H9 (cell line): ENCODE measurements around the gene MAP2. TPM values are rescaled to one million over a fixed set of nuclear protein-coding genes. Genes with fewer than 3 reads are reported as not detected.

Source experiments
- DNase-seq: peaks from one replicate; pipeline ENCODE4 v3.0.0-alpha.2; 2017
- H2AFZ ChIP-seq: one replicate; pipeline ENCODE4 v1.6.1; 2013; ENCODE audit warnings: mild to moderate bottlenecking, low read length, control low read depth, moderate library complexity
- H2AK5ac ChIP-seq: 2 replicates; pipeline ENCODE4 v1.6.1; 2013; ENCODE audit warnings: low read length, control low read depth, mixed read lengths; ENCODE audit not compliant: insufficient read length
- H2BK120ac ChIP-seq: one replicate; pipeline ENCODE4 v1.6.1; 2013; ENCODE audit warnings: low read depth, mild to moderate bottlenecking, low read length, control low read depth, inconsistent platforms; ENCODE audit not compliant: poor library complexity, severe bottlenecking
- H2BK12ac ChIP-seq: 2 replicates; pipeline ENCODE4 v1.6.1; 2013; ENCODE audit warnings: low read length, control low read depth, mixed read lengths, low read depth; ENCODE audit not compliant: insufficient read length
- H2BK15ac ChIP-seq: 2 replicates; pipeline ENCODE4 v1.6.1; 2013; ENCODE audit warnings: low read depth, low read length, control low read depth
- H2BK20ac ChIP-seq: one replicate; pipeline ENCODE4 v1.6.1; 2013; ENCODE audit warnings: low read depth, mild to moderate bottlenecking, low read length, control low read depth, inconsistent platforms; ENCODE audit not compliant: poor library complexity, severe bottlenecking
- H2BK5ac ChIP-seq: 2 replicates; pipeline ENCODE4 v1.6.1; 2013; ENCODE audit warnings: low read length, control low read depth, mixed read lengths; ENCODE audit not compliant: insufficient read length
- H3K14ac ChIP-seq: 2 replicates; pipeline ENCODE4 v1.6.1; 2013; ENCODE audit warnings: low read length, control low read depth; ENCODE audit not compliant: insufficient read depth
- H3K18ac ChIP-seq: 2 replicates; pipeline ENCODE4 v1.6.1; 2013; ENCODE audit warnings: low read depth, mild to moderate bottlenecking, mixed read lengths, low read length, control low read depth; ENCODE audit not compliant: insufficient read length
- H3K23ac ChIP-seq: 2 replicates; pipeline ENCODE4 v1.6.1; 2013; ENCODE audit warnings: low read length, control low read depth, mixed read lengths, low read depth; ENCODE audit not compliant: insufficient read length
- H3K23me2 ChIP-seq: 2 replicates; pipeline ENCODE4 v1.6.1; 2013; ENCODE audit warnings: low read depth, mild to moderate bottlenecking, mixed read lengths, low read length, control low read depth; ENCODE audit not compliant: insufficient read length, poor library complexity, severe bottlenecking
- H3K27ac ChIP-seq: 2 replicates; pipeline ENCODE4 v1.5.1; 2013; ENCODE audit warnings: low read length, control low read depth, mixed read lengths, low read depth; ENCODE audit not compliant: insufficient read length
- H3K27me3 ChIP-seq: 2 replicates; pipeline ENCODE4 v1.6.1; 2013; ENCODE audit warnings: low read length, control low read depth, inconsistent platforms; ENCODE audit not compliant: insufficient read depth
- H3K4ac ChIP-seq: 2 replicates; pipeline ENCODE4 v1.6.1; 2013; ENCODE audit warnings: low read depth, mild to moderate bottlenecking, control low read depth, inconsistent platforms, low read length, moderate library complexity
- H3K4me1 ChIP-seq: 2 replicates; pipeline ENCODE4 v1.6.1; 2013; ENCODE audit warnings: low read length, control low read depth, inconsistent platforms; ENCODE audit not compliant: insufficient read depth
- H3K4me2 ChIP-seq: 2 replicates; pipeline ENCODE4 v1.6.1; 2013; ENCODE audit warnings: low read length, control low read depth, mixed read lengths; ENCODE audit not compliant: insufficient read length, insufficient read depth
- H3K56ac ChIP-seq: 2 replicates; pipeline ENCODE4 v1.6.1; 2013; ENCODE audit warnings: low read depth, mild to moderate bottlenecking, mixed read lengths, low read length, control low read depth; ENCODE audit not compliant: insufficient read length
- H3K79me1 ChIP-seq: 2 replicates; pipeline ENCODE4 v1.6.1; 2013; ENCODE audit warnings: low read depth, mild to moderate bottlenecking, moderate library complexity, low read length, control low read depth, inconsistent platforms; ENCODE audit not compliant: insufficient read depth, poor library complexity, severe bottlenecking
- H3K79me2 ChIP-seq: 2 replicates; pipeline ENCODE4 v1.6.1; 2013; ENCODE audit warnings: low read length, control low read depth, inconsistent platforms; ENCODE audit not compliant: insufficient read depth
- H3K9ac ChIP-seq: 2 replicates; pipeline ENCODE4 v1.6.1; 2013; ENCODE audit warnings: low read length, control low read depth, mixed read lengths; ENCODE audit not compliant: insufficient read length; ENCODE audit errors: extremely low read depth
- H3K9me3 ChIP-seq: one replicate; pipeline ENCODE4 v1.6.1; 2013; ENCODE audit warnings: low read depth, low read length, inconsistent platforms; ENCODE audit not compliant: control insufficient read depth
- H3T11ph ChIP-seq: one replicate; pipeline ENCODE4 v1.6.1; 2013; ENCODE audit warnings: mild to moderate bottlenecking, low read length, control low read depth, inconsistent platforms
- H4K20me1 ChIP-seq: one replicate; pipeline ENCODE4 v1.6.1; 2013; ENCODE audit not compliant: control insufficient read depth, insufficient read length, insufficient read depth
- H4K5ac ChIP-seq: 2 replicates; pipeline ENCODE4 v1.6.1; 2013; ENCODE audit warnings: low read depth, mild to moderate bottlenecking, mixed read lengths, low read length, control low read depth; ENCODE audit not compliant: insufficient read length
- H4K8ac ChIP-seq: replicated peaks from 2 replicates; pipeline ENCODE4 v1.6.1; 2013; ENCODE audit warnings: low read length, control low read depth, mixed read lengths, low read depth; ENCODE audit not compliant: insufficient read length
- H4K91ac ChIP-seq: 2 replicates; pipeline ENCODE4 v1.6.1; 2013; ENCODE audit warnings: low read depth, mild to moderate bottlenecking, moderate library complexity, mixed read lengths, low read length, control low read depth; ENCODE audit not compliant: insufficient read length
- H3K27ac Mint-ChIP-seq, 3 experiments: 2 replicates in 2 of 3; 3 replicates in 1 of 3; pipeline ENCODE4 v1.8.0; 2020 to 2021; ENCODE audit warnings: mixed read lengths in 3 of 3, mild to moderate bottlenecking in 1 of 3, moderate library complexity in 1 of 3
- H3K27me3 Mint-ChIP-seq: 2 replicates; pipeline ENCODE4 v1.8.0; 2021; ENCODE audit warnings: low read depth, mild to moderate bottlenecking, moderate library complexity, mixed read lengths
- H3K36me3 Mint-ChIP-seq, 3 experiments: 2 replicates in 2 of 3; 3 replicates in 1 of 3; pipeline ENCODE4 v1.8.0; 2020 to 2021; ENCODE audit warnings: low read depth in 3 of 3, mixed read lengths in 3 of 3; ENCODE audit not compliant: insufficient read depth in 1 of 3
- H3K4me1 Mint-ChIP-seq, 2 experiments: 2 replicates each; pipeline ENCODE4 v1.8.0; 2020; ENCODE audit warnings: mixed read lengths in 2 of 2
- H3K4me3 Mint-ChIP-seq, 2 experiments: 2 replicates in 1 of 2; 3 replicates in 1 of 2; pipeline ENCODE4 v1.8.0; 2020 to 2021; ENCODE audit warnings: mild to moderate bottlenecking in 2 of 2, mixed read lengths in 2 of 2, moderate library complexity in 1 of 2
- H3K9me3 Mint-ChIP-seq, 2 experiments: 2 replicates in 1 of 2; 3 replicates in 1 of 2; pipeline ENCODE4 v1.8.0; 2020; ENCODE audit warnings: mild to moderate bottlenecking in 2 of 2, mixed read lengths in 2 of 2, moderate library complexity in 1 of 2
- WGBS: extraction: QIAGEN DNeasy Blood & Tissue Kit; methylation state at CpG from one replicate; pipeline ENCODE4 v1.1.7; 2013; ENCODE audit warnings: missing lambda C conversion rate, low lambda C conversion rate, mixed read lengths; ENCODE audit not compliant: insufficient read length; ENCODE audit errors: extremely low coverage; 5-methylcytosine and 5-hydroxymethylcytosine counted together
- total RNA-seq: library from RNA; stranded (reverse); gene quantifications from 2 replicates; pipeline ENCODE4 v1.2.1, GENCODE V29; 2021
- TF ChIP-seq, protein P1 (sequence below): fragments of 200-600 bp; sonication (generic); conservative IDR thresholded peaks from 3 replicates; pipeline ENCODE4 v1.8.0; 2021; ENCODE audit warnings: antibody characterized with exemption, mild to moderate bottlenecking

Gene MAP2
- total RNA-seq, 1 experiment from 2014 or later: 0.87 TPM

DNA sequence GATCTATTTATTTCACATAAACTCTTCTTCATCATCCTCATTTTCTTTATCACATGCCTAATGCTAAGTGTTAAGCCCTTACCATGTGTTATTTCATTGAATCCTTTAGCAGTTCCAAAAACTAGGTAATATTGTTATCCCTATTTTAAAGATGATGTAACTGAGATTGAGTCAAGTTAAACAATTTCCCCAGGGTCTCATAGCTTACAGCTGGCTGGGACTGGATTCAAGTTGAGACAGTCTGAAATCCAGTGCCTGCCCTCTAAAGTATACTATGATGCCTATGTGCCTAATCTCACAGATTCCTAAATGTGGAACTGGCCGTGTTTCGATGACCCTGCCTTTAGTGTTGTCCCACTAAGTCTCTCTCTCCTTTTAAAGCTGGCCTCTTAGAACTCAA lies 108.5 kb downstream of the MAP2 start:
- no peak overlapping the region for H3K23ac ChIP-seq
- H4K20me1 ChIP-seq: no peaks in the 10 kb centered on the region
- no peak overlapping the region for H2AK5ac ChIP-seq
- no peak overlapping the region for H2BK15ac ChIP-seq
- H3K18ac ChIP-seq: no peak overlapping the region
- H3K56ac ChIP-seq: no peak overlapping the region
- no peak overlapping the region for H2BK12ac ChIP-seq
- H3T11ph ChIP-seq: no peak overlapping the region
- H3K9ac ChIP-seq: no peak overlapping the region
- H3K23me2 ChIP-seq: no peaks in the 10 kb centered on the region
- TF ChIP-seq, protein P1, sequence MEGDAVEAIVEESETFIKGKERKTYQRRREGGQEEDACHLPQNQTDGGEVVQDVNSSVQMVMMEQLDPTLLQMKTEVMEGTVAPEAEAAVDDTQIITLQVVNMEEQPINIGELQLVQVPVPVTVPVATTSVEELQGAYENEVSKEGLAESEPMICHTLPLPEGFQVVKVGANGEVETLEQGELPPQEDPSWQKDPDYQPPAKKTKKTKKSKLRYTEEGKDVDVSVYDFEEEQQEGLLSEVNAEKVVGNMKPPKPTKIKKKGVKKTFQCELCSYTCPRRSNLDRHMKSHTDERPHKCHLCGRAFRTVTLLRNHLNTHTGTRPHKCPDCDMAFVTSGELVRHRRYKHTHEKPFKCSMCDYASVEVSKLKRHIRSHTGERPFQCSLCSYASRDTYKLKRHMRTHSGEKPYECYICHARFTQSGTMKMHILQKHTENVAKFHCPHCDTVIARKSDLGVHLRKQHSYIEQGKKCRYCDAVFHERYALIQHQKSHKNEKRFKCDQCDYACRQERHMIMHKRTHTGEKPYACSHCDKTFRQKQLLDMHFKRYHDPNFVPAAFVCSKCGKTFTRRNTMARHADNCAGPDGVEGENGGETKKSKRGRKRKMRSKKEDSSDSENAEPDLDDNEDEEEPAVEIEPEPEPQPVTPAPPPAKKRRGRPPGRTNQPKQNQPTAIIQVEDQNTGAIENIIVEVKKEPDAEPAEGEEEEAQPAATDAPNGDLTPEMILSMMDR: no peak
- Mint-ChIP-seq H3K4me1 (peaks cover 0 to 5% of the 10 kb centered on the region in 2 experiments; a peak in 1 of 4 replicates), H3K27ac (no peak overlapping the region), H3K4me3 (no peak overlapping the region), H3K9me3 (no peaks in the 10 kb centered on the region), H3K27me3 (peaks cover 70% of the 10 kb centered on the region), H3K36me3 (no peaks in the 10 kb centered on the region)
- no peak overlapping the region for H2BK20ac ChIP-seq
- H4K5ac ChIP-seq: no peak overlapping the region
- DNase-seq: no peak
- no peaks in the 10 kb centered on the region for H3K79me2 ChIP-seq
- no peak overlapping the region for H4K91ac ChIP-seq
- H3K4me1 ChIP-seq: no peaks in the 10 kb centered on the region
- no peaks in the 10 kb centered on the region for H3K79me1 ChIP-seq
- H3K4ac ChIP-seq: no peak overlapping the region
- H3K4me2 ChIP-seq: no peak overlapping the region
- no CpG with 5 or more reads among the region's 2 CpGs for WGBS
- no peak overlapping the region for H2BK120ac ChIP-seq
- no peak overlapping the region for H3K27ac ChIP-seq
- no peak overlapping the region for H3K14ac ChIP-seq
- no peaks in the 10 kb centered on the region for H3K9me3 ChIP-seq
- no peaks in the 10 kb centered on the region; the same call in 1 of the 2 replicates for H3K27me3 ChIP-seq
- no peak overlapping the region for H4K8ac ChIP-seq
- H2BK5ac ChIP-seq: no peak overlapping the region
- no peak overlapping the region for H2AFZ ChIP-seq
